ENCODE data around the gene SOS2.

DNA sequence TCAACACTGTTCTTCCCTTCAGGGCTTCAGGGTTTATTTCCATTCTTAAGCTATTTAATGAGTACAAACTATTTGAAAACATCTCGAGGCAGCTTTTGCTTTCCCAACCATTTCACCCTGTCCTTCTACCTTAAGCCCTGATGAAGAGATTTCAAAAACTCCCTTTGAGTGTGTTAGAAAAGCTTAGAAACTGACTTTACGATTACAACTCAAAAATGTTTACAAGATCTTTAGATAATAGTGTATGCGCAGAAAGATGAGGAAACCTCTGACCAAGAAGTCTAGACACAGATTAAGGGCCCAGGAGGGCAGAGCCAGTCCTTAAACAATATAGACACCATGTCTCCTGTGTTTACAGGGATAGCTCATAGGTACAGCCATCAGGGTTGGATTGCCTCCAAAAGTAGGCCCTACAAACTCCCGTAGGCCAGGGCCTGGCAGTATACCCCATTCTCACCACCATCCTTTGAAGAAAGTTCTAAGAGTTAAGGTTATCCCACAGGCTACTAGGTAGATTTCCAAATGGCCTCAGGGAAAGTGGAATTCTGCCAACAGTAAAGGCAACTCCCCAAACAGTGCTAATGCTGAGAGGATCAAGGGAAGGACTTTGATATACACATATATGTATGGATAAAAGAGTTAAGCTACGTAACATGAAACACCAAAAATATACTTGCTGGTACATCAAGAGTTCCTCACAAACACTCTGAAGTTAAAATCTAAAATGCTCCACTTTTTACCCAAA lies 11.4 kb upstream of the SOS2 start:
- TF ChIP-seq, protein P1, sequence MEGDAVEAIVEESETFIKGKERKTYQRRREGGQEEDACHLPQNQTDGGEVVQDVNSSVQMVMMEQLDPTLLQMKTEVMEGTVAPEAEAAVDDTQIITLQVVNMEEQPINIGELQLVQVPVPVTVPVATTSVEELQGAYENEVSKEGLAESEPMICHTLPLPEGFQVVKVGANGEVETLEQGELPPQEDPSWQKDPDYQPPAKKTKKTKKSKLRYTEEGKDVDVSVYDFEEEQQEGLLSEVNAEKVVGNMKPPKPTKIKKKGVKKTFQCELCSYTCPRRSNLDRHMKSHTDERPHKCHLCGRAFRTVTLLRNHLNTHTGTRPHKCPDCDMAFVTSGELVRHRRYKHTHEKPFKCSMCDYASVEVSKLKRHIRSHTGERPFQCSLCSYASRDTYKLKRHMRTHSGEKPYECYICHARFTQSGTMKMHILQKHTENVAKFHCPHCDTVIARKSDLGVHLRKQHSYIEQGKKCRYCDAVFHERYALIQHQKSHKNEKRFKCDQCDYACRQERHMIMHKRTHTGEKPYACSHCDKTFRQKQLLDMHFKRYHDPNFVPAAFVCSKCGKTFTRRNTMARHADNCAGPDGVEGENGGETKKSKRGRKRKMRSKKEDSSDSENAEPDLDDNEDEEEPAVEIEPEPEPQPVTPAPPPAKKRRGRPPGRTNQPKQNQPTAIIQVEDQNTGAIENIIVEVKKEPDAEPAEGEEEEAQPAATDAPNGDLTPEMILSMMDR (conservative IDR thresholded peaks at IDR 0.05; ENCODE audit: low read length): no peak
- no peak for TF ChIP-seq EZH2phosphoT487 (IDR thresholded peaks at IDR 0.05; ENCODE audit: borderline replicate concordance)

All from Loucy (cell line).